Transverse colon (tissue), 4 donors: Measurements from ENCODE around the gene NECTIN1. TPM values are rescaled to one million over a fixed set of nuclear protein-coding genes. Genes with fewer than 3 reads are reported as not detected.

Experiments
- DNase-seq: peaks from one replicate; pipeline ENCODE4 v3.0.0-alpha.2; 2019
- H3K27ac ChIP-seq, 4 donors: fragments of 200-600 bp; sonication (generic); 2 replicates each; pipeline ENCODE4 v1.5.1; 2016 to 2018; ENCODE audit warnings: inconsistent platforms in 4 of 4
- H3K27me3 ChIP-seq: fragments of 200-600 bp; sonication (generic); 2 replicates; pipeline ENCODE4 v1.5.1; 2017; ENCODE audit warnings: inconsistent platforms
- H3K36me3 ChIP-seq, 4 donors: fragments of 200-600 bp; sonication (generic); 2 replicates each; pipeline ENCODE4 v1.5.1; 2017 to 2019; ENCODE audit warnings: inconsistent platforms in 4 of 4
- H3K4me1 ChIP-seq, 4 donors: fragments of 200-600 bp; sonication (generic); 2 replicates each; pipeline ENCODE4 v1.5.1; 2017 to 2020; ENCODE audit warnings: inconsistent platforms in 4 of 4
- H3K4me3 ChIP-seq, 4 donors: fragments of 200-600 bp; sonication (generic); 1 replicate in 1 of 4; 2 replicates in 3 of 4; pipeline versions ENCODE4 v1.5.1 to v1.6.1; 2017 to 2019; ENCODE audit warnings: inconsistent platforms in 4 of 4
- H3K9me3 ChIP-seq, 2 donors: fragments of 200-600 bp; sonication (generic); 2 replicates each; pipeline ENCODE4 v1.5.1; 2017 to 2019; ENCODE audit warnings: inconsistent platforms in 2 of 2
- CTCF ChIP-seq, 5 experiments: fragments of 200-600 bp in 3 of 5; fragments of 450-650 bp in 2 of 5; sonication (generic) in 3 of 5; IDR thresholded peaks; 1 replicate in 2 of 5; 2 replicates in 3 of 5; pipeline ENCODE4 v1.5.1; 2016 to 2017; ENCODE audit warnings: antibody characterized with exemption in 5 of 5, inconsistent platforms in 3 of 5, mild to moderate bottlenecking in 2 of 5, moderate library complexity in 1 of 5
- EP300 ChIP-seq: sonication (generic); formaldehyde crosslinking; IDR thresholded peaks from one replicate; pipeline ENCODE4 v1.6.1; 2017; ENCODE audit warnings: antibody characterized with exemption, low read depth
- POLR2A ChIP-seq: fragments of 450-650 bp; IDR thresholded peaks from one replicate; pipeline ENCODE4 v1.6.1; 2016; ENCODE audit warnings: antibody characterized with exemption, mild to moderate bottlenecking, moderate library complexity
- POLR2AphosphoS5 ChIP-seq, 3 donors: sonication (generic); formaldehyde crosslinking; IDR thresholded peaks; one replicate each; pipeline ENCODE4 v1.6.1; 2016; ENCODE audit warnings: antibody characterized with exemption in 3 of 3
- WGBS, 2 donors: methylation state at CpG; one replicate each; pipeline ENCODE4 v1.1.5; 2018; ENCODE audit warnings: low coverage in 1 of 2; 5-methylcytosine and 5-hydroxymethylcytosine counted together
- in situ Hi-C, 4 donors: fragments of 200-750 bp; cut with MboI; loops; one replicate each; pipeline versions ENCODE4 v1.15.0 to v1.15.1; 2017; ENCODE audit warnings: low sequenced_read_pairs in 3 of 4, low pct_ligation_motif_present in 1 of 4, low pct_unique_long_range_greater_than_20kb in 1 of 4
- intact Hi-C: fragments of 100-400 bp; cut with DNase I; formaldehyde crosslinking; loops from one replicate; pipeline ENCODE4 v1.15.1; 2023; ENCODE audit warnings: low total_unique reads
- total RNA-seq, 4 donors: library from RNA; depleted of rRNA; stranded (reverse); fragments of >200 nt; gene quantifications; one replicate each; pipeline ENCODE4 v1.1.0, GENCODE V29; 2016

The NECTIN1 gene
- total RNA-seq, 4 donors from 2014 or later: 11.0 to 71.2 (median 12.6) TPM

GRCh38 chr11:119701591-119702549 lies 27.1 kb downstream of the NECTIN1 start:
- 62 to 68% methylated on average over 3 to 15 of the region's 15 CpGs for WGBS, 2 donors
- no peak for DNase-seq
- Histone ChIP-seq H3K4me1 (peaks cover 9 to 49% (median 35%) of the 10 kb centered on the region in 4 donors), H3K27ac (peak overlapping the region in 1 of 4 donors; percentile 9), H3K4me3 (no peak overlapping the region), H3K9me3 (no peaks in the 10 kb centered on the region), H3K36me3 (no peaks in the 10 kb centered on the region), H3K27me3 (no peaks in the 10 kb centered on the region)
- TF ChIP-seq EP300: no peak
- TF ChIP-seq POLR2AphosphoS5 (IDR thresholded peaks at IDR 0.05): no peak
- no peak for TF ChIP-seq CTCF (IDR thresholded peaks at IDR 0.05)
- no peak for TF ChIP-seq POLR2A
- intact Hi-C loops (no loop called here), in situ Hi-C loops (no loop called here)

- H3K4me3 ChIP-seq: no peak overlapping the region
- peak overlapping the region in 2 of 4 donors; percentile 55 to 58 for H3K27ac ChIP-seq
- WGBS, 2 donors: 86% methylated on average over 13 of the region's 13 CpGs; no CpG with 5 or more reads in 1 of the 2 donors
- no peaks in the 10 kb centered on the region for H3K36me3 ChIP-seq
- H3K9me3 ChIP-seq: no peaks in the 10 kb centered on the region
- in situ Hi-C loops (no loop called here), intact Hi-C loops (no loop called here)
- no peak for DNase-seq
- TF ChIP-seq POLR2AphosphoS5 (IDR thresholded peaks at IDR 0.05) (no peak), EP300 (no peak), POLR2A (no peak), CTCF (IDR thresholded peaks at IDR 0.05) (no peak)
- H3K27me3 ChIP-seq: no peaks in the 10 kb centered on the region
- peaks cover 9 to 56% (median 44%) of the 10 kb centered on the region in 4 donors for H3K4me1 ChIP-seq
Observed at GRCh38 chr11:119700536-119701346, 28.3 kb downstream of the NECTIN1 start.

- TF ChIP-seq EP300: no peak
- TF ChIP-seq CTCF (IDR thresholded peaks at IDR 0.05): no peak
- no peak for TF ChIP-seq POLR2A
- TF ChIP-seq POLR2AphosphoS5 (IDR thresholded peaks at IDR 0.05): no peak
- no peak for DNase-seq
- no peaks in the 10 kb centered on the region for H3K9me3 ChIP-seq
- WGBS, 2 donors: 84% methylated on average over 6 of the region's 7 CpGs; no CpG with 5 or more reads in 1 of the 2 donors
- intact Hi-C loops: no loop called here
- no peaks in the 10 kb centered on the region for H3K36me3 ChIP-seq
- peak overlapping the region; percentile 53 to 68 (median 56) for H3K27ac ChIP-seq
- no peak overlapping the region for H3K4me3 ChIP-seq
- peaks cover 9 to 56% (median 44%) of the 10 kb centered on the region in 4 donors for H3K4me1 ChIP-seq
- in situ Hi-C loops: no loop called here
- H3K27me3 ChIP-seq: no peaks in the 10 kb centered on the region
Observed at GRCh38 chr11:119700030-119700429, 29.0 kb downstream of the NECTIN1 start.

GRCh38 chr11:119699227-119699626 lies 29.8 kb downstream of the NECTIN1 start:
- Histone ChIP-seq H3K27me3 (no peaks in the 10 kb centered on the region), H3K27ac (peak overlapping the region; percentile 53 to 68 (median 56)), H3K4me1 (peaks cover 9 to 60% (median 47%) of the 10 kb centered on the region in 4 donors), H3K9me3 (no peaks in the 10 kb centered on the region), H3K4me3 (no peak overlapping the region), H3K36me3 (no peaks in the 10 kb centered on the region)
- in situ Hi-C loops (no loop called here), intact Hi-C loops (no loop called here)
- TF ChIP-seq POLR2A (no peak), CTCF (IDR thresholded peaks at IDR 0.05) (peak in 1 of 5 experiments; percentile 21), POLR2AphosphoS5 (IDR thresholded peaks at IDR 0.05) (no peak), EP300 (no peak)
- peak; percentile 85 for DNase-seq
- 24% methylated on average over 12 of the region's 13 CpGs; no CpG with 5 or more reads in 1 of the 2 donors for WGBS, 2 donors
